ENCODE results near the gene RNF214.

The RNF214 gene

DNA sequence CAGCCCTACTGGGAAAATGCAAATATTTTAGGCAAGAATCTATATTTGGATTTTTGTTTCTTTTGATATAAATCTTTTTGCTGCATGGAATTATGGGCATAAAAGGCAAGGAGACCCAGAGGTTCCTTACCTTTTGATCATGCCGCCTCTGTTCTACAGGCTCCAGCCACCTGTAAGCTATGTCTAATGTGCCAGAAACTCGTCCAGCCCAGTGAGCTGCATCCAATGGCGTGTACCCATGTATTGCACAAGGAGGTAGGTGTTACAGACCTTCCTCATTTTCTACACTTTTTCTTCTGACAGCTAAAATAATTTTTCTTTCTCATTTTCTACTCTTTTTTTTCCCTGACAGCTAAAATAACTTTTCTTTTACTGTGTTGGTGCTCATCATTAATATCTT, 50.5 kb downstream of the RNF214 start:
- no peak for DNase-seq (ENCODE audit: low read depth in 2 of 2)

- no peak for DNase-seq (ENCODE audit: low read depth in 2 of 2)
These were observed 51.6 kb downstream of the RNF214 start for GRCh38 chr11:117284053-117284452.

DNA sequence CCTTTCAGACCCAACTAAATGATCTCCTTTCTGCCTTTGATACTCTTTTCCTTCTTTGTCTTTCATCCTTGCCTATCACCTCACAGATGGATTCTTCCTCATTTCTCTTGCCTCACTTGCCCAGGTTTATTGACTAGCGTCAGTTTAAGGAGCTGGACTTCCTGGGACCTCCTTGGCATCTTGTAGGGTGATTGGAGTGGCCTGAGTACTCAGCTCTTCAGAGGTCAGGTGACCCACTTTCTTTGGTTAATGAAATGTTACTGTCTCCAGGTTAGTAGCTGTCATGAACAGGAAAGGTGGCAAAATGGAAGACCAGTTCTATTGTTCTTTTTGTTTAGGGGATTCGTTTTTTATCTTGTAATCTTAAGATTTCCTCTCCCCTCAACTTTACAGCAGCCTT, 54.1 kb downstream of the RNF214 start:
- no peak for DNase-seq (ENCODE audit: low read depth in 2 of 2)

GRCh38 chr11:117287668-117288067, 55.2 kb downstream of the RNF214 start:
- DNase-seq (ENCODE audit: low read depth in 2 of 2), result no peak

DNA sequence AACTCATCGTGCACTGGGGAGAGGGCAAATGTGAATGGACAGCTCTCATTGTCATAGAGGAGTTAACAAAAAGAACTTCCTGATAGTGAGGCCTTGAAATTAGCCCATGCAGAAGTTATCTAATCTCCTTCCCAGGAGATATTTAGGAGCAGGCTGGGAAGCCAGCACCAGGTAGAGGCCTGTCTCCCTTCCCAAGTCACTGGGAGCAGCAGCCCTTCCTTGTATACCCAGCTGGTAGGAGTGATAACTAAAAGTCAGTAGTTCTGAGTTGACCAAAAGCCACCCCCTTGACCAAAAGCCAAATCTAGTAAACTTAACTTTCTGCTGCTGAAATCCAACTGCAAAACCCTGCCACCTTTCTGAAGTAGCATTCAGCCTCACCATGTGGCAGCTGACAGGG, 57.3 kb downstream of the RNF214 start:
- no peak for DNase-seq (ENCODE audit: low read depth in 2 of 2)

DNA sequence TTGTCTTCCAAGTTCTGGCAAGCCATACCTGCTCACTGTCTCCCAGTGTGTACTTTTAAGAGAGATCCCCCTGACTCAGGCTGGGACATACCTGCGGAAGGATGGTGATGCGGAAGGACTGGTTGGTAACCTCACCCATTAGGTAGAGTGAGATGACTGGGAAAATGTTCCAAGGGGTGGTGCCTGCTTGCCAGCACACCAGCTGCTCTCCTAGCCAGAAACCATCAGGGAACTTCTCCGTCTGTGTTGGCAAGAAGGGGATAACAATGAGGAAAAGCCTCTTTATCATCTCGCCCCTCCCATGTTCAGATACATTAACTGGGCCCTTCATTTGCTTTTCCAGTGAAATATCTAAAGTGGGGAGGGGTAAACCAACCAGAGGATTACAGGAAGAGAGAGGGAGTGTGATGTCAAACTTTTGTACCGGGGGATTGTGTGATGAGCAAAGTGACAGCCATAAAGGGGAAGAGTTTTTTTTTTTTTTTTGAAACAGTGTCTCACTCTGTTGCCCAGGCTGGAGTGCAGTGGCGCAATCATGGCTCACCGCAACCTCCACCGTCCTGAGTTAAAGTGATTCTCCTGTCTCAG, 58.4 kb downstream of the RNF214 start, which contains the start of gene BACE1-AS:
Gene BACE1-AS (plus strand): TSS at position 538 of the 588 bp plus-strand sequence.
- no peak for DNase-seq (ENCODE audit: low read depth in 2 of 2)

DNA sequence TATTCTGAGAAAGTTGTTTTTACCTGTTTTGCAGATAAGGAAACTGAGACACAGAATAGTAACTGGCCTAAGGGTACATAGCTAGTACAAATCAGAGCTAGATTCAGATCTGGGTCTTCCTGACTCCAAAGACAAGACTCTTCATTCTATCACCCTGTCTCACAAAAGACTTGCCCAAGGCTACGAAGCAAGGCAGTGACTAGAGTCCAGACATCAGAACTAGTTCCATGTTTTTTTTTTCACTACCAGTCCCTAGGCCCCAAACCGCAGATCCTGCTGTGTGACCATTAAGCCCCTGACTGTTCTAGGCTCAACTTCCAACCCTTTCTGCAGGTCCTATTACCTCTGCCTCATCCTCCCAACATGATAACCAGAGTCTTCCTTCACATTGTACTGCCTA, 60.1 kb downstream of the RNF214 start:
- DNase-seq (ENCODE audit: low read depth in 2 of 2), result no peak

GRCh38 chr11:117295438-117296137, 63.1 kb downstream of the RNF214 start:
- no peak for DNase-seq (ENCODE audit: low read depth in 2 of 2)

DNA sequence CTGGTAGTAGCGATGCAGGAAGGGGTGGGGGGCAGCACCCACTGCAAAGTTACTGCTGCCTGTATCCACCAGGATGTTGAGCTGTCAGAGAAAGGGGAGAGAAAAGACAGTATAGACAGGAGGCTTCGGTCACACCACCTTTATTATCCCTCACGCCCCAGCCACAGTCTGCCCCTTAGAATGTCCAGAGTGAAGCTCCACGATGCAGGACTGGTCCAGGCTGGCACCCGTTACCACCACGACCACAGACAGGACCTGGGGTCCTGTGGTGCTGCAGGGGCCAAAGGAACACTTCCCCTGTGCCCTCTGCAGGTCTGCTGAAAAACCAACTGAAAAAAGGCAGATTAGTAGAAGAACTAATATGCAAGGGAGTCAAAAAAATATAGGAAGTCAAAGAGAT, 64.4 kb downstream of the RNF214 start:
- DNase-seq (ENCODE audit: low read depth in 2 of 2), result no peak

DNA sequence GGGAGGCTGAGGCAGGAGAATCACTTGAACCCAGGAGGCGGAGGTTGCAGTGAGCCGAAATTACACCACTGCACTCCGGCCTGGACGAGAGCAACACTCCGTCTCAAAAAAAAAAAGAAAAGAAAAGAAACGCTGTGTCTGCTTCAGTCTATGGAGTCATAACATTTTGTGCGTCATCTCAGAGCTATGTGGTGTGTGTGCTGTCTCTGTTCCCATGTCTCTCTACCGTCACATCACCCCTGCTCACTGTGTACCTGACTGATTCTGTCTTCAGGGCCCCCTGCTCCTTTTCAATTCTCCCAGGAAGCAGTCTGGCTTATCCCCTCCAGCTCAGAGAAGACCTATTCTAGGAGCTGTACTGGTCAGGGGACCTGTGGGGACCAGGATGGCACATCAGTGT, 65.7 kb downstream of the RNF214 start:
- DNase-seq (ENCODE audit: low read depth in 2 of 2), result no peak

DNA sequence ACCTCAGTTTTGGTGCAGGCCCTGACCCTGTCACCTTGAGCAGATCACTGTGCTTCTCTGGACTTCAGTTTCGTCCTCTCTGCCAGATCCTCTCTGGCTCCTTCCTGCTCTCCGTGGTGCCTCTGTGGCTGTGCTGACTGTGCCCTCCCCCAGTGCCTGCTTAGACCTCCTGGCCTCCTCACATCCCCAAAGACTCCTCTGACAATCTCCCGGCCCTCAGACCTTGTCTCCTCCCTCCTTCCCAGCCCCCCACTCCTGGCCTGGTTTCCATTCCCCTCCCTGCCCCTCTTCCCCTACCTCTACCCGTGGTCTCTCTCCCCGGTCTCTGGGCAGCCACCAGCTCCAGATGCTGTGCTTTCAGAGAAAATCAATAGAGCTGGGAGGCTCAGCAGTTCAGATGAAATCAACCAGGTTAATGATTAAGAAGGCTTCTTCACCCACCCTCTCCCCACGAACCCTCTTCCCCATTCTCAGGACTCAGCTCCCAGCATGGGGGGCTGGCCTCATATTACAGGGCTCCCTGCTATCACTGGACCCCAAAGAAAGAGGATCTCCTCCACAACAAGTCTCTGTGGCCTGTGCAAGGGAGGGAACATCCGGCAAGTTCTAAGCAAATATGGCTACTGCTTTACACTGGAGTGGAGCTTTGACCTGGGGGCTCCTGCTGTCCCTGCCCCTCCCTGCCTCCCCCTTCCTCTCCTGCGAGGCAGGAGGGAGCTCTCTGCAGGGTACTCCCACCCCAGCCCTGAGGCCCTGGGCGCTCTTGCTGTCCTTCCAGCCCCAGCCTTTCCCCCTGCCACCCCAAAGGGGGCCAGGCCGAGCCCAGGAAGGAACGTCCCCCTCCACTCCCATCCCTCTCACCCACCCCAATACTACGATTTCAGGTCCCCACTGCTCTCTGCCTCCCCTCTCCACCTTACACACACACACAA, 67.1 kb downstream of the RNF214 start:
- DNase-seq (ENCODE audit: low read depth in 2 of 2), result no peak

GRCh38 chr11:117300283-117300663, 67.8 kb downstream of the RNF214 start:
- no peak for DNase-seq (ENCODE audit: low read depth in 2 of 2)

GRCh38 chr11:117300773-117301172, 68.3 kb downstream of the RNF214 start:
- no peak for DNase-seq (ENCODE audit: low read depth in 2 of 2)

GRCh38 chr11:117302228-117302627, 69.8 kb downstream of the RNF214 start:
- DNase-seq (ENCODE audit: low read depth in 2 of 2), result no peak

- no peak for DNase-seq (ENCODE audit: low read depth in 2 of 2)
These were observed 70.6 kb downstream of the RNF214 start for GRCh38 chr11:117303101-117303500.

DNA sequence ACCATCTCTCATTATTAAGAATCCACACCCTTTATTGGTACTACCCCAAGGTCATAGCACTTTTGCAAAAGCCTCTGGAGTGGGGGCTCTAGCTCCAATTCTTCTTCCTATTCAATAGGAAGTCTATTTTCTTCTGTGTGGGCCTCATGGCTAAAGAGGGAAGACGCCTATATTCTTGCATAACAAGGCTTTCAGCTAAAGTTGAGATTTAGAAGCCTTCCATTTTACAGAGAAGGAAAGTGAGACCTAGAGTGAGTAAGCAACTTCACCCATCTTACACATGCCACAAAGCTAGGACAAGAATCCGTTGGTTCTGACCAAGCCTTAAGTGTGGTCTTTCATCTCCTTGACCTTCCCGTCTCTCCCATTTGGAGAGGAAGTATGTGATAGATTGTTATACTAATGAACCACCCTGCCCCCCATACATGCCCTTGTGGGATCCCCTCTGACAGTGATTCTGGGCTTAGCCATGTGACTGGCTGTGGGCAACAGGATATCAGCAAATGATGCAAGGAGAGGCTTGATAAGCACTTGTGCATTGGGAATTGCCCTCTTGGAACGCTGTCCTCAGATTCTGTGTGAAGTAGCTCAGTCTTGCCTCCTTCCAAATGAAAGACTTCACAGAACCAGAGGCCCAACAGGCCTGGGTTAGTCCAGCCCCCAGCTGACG, 71.3 kb downstream of the RNF214 start:
- DNase-seq (ENCODE audit: low read depth in 2 of 2), result no peak

GRCh38 chr11:117305145-117305544, 72.7 kb downstream of the RNF214 start:
- DNase-seq (ENCODE audit: low read depth in 2 of 2), result no peak

GRCh38 chr11:117309310-117309709, 76.8 kb downstream of the RNF214 start:
- no peak for DNase-seq (ENCODE audit: low read depth in 2 of 2)

- no peak for DNase-seq (ENCODE audit: low read depth in 2 of 2)
These were observed 80.6 kb downstream of the RNF214 start for GRCh38 chr11:117313091-117313490.

- DNase-seq (ENCODE audit: low read depth in 2 of 2), result no peak
These were observed 81.6 kb downstream of the RNF214 start for GRCh38 chr11:117313828-117314768.

DNA sequence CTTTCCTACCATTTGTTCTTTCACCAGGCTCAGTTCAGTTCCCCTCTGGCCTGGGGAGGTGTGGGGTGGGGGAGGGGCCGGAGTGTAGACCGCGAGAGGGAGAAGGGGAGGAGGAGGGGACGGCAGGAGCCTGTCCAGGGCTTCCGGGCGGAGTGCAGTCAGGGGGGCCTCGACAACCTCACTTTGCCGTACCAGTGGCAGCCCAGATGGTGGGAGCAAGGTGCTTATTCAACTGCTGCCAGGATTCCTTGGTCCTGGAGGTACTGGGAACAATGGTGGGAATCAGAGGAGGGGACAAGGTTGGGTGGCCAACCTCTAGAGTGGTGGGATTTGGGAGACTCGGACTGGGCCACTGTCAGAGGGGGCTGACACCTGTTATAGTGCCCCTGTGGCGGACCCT, 82.4 kb downstream of the RNF214 start:
- no peak for DNase-seq (ENCODE audit: low read depth in 2 of 2)
